Loucy (cell line): ENCODE measurements around the gene TOGARAM1.

ENCODE experiments used
- CTCF ChIP-seq: fragments of 200-600 bp; sonication (generic); conservative IDR thresholded peaks from 2 replicates; pipeline ENCODE4 v1.5.1; 2014; ENCODE audit warnings: mild to moderate bottlenecking, antibody characterized with exemption, low read length
- EZH2phosphoT487 ChIP-seq: fragments of 200-600 bp; IDR thresholded peaks from 2 replicates; pipeline ENCODE4 v1.6.1; 2018; ENCODE audit warnings: antibody characterized with exemption, mild to moderate bottlenecking, moderate library complexity, borderline replicate concordance

- no peak for TF ChIP-seq CTCF
- no peak for TF ChIP-seq EZH2phosphoT487
These were observed 1.3 kb upstream of the TOGARAM1 start for GRCh38 chr14:44960646-44961045.
